Stimulated activated CD8-positive, alpha-beta memory T cell treated with anti-CD3 and anti-CD28 coated beads, Interleukin-4, amount 100 ng/mL, for 4 hours (primary cell): ENCODE data around the gene MEIOB.

ENCODE experiments used
- DNase-seq, 2 donors: peaks; one replicate each; pipeline ENCODE4 v3.0.0-alpha.2; 2020; ENCODE audit warnings: low read depth in 2 of 2, low spot score in 1 of 2

MEIOB gene

DNA sequence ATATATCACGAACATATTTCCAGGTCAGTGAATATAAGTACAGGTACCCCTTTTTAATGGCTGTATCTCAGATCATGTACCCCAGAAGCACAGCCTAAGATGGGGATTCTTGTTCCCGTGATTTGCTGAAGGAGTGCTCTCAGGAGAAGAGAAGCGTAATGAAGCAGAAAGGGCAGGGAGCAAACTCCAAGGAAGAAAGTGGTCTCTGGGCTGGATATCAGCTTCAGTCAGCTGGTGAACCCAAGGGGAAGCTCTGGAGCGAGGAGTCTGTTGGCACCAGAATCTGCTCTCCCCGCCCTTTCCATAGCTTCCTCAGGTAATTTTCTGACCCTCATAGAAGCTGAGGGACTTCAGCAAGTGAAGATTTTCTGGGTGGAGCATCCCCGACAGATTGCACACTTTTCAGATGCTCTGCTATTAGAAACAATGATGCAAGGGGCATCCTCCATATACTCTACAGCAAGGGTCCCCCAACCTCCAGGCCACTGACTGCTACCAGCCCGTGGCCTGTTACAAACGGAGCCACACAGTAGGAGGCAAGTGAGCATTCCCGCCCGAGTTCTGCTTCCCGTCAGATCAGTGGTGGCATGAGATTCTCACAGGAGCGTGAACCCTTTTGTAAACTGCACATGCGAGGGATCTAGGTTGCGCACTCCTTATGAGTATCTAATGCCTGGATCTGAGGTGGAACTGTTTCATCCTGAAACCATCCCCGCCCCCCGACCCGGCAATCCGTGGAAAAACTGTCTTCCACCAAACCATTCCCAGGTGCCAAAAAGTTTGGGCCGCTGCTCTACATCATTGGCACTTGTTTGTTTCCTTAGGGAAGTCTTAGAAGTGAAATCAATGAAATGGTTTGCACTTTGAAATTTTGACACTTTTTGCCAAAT lies 40.5 kb downstream of the MEIOB start:
- DNase-seq: no peak

DNA sequence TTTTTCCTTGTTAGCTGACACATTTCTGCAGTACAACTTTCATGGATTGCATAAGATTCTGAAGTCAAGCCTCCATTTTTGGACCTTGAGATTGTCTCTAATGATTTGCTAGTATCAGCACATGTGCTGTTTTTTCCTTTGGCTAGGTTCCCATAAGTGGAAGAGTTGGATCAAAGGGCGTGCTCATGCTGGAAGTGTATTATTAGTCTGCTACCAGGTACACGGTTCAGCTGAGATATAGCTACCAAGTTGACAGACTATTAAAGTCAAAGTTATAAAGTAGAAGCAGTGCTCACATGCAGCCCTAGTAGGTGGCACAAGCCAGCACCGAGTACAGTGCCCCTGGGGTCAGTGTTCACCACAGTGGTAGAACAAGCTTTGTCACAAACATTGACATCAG lies 41.8 kb downstream of the MEIOB start:
- no peak for DNase-seq

DNA sequence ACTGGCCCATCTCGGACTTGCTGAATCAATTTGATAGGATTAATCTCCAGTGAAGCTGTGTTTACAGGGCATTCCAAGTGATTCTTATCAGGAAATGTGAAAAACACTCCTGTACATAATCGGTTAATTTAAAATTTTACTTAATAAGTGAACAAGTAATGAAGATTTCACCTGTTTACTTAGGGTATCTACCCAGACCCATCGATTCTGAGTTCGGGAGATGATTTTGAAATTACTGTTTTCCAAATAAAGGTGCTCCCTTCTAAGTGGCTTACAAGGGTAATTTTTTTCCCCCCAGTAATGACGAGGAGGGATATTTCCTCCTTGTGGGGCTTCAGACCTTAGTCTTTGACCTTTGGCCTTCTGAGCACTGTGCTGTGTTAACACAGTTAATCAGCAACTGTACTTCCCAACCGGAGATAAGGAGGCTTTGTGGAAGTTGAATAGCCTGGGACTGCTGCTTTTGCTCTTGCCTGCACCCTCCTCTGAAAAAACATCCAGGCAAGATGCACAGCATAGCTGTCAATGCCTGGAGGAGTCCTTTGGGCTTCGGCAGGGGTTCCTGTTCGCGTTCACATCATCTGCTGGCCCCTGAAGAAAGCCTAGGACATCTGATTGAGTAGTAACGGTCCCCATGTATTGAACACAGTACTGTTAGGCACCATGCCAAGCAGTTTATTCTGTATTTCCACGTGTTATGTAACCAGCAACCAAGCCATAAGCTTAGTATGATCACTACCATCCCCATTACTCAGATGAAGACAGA lies 43.1 kb downstream of the MEIOB start:
- DNase-seq: no peak

DNA sequence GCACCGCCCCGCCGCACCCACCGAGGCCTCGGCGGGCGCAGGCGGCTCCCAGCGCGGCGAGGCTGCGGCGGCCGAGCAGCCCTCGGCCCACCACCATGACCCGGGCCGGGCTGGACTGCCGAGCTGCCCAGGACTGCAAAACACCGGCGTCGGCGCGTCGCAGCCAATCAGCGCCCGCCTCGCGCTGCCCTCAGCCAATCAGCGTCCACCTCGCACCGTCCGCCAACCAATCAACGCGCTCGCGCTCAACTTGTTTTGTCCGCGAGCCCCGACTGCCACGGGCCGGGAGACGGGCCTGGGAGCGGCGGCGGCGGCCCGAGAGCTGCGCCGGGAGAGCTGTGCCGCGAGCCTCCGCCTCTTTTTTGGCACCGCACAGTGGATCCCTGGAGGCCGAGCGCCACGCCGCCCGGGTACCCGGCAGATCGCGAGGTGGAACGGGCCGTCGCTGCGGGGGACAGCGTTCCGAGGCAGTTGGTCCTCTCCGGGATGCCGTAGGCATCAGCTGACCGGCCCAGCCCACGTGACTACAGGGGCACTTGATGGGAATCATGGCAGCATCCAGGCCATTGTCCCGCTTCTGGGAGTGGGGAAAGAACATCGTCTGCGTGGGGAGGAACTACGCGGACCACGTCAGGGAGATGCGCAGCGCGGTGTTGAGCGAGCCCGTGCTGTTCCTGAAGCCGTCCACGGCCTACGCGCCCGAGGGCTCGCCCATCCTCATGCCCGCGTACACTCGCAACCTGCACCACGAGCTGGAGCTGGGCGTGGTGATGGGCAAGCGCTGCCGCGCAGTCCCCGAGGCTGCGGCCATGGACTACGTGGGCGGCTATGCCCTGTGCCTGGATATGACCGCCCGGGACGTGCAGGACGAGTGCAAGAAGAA lies 45.0 kb downstream of the MEIOB start, which contains the start of the genes FAHD1 and HAGH:
Gene FAHD1, plus strand, starts transcription at position 516 of the 883 bp plus-strand sequence. Its CDS starts 33 bp downstream, at position 549.
Gene HAGH, minus strand, starts transcription at position 135 of the 883 bp plus-strand sequence. Its CDS starts 38 bp downstream, at position 97.
- peak; percentile 72 to 76 for DNase-seq

DNA sequence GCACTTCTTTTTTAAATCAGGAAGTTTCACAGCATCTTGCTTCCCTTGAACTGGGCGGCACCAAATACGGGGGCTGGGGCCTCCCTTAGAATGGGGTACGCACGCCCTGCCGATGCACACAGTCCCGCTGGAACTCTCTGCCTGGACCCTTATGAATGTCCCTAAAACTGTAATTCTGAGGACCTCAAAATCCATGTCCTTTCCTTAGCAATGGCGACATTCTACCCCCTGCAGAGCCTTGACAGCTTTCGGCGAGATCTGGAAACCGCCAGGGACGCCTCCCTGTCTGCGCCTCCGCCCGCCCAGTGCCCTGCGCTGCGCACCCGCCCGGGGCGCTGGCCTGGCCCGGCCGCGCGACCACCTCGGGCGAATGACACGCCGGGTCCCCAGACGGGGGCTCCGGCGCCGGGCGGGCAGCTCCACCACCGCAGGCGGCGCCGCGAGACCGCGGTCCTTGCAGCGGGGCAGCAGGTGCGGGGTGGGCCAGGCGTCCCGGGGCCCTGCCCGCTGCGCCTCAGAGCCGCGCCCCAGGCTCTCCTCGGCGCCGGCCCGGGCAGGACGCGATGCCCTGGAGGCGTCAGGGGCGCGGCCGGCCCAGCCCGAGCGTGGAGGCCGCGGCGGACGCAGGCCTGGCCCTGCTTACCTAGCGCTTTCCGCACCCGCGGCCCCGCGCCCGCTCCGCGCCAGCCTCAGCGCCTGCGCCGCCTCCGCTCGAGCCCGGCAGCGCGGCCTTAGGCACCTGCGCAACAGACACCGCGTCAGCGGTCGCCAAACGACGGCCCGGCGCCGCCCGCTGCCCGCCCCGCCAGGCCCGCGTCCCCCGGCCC lies 45.9 kb downstream of the MEIOB start:
- DNase-seq: peak in 1 of 2 donors; percentile 29

DNA sequence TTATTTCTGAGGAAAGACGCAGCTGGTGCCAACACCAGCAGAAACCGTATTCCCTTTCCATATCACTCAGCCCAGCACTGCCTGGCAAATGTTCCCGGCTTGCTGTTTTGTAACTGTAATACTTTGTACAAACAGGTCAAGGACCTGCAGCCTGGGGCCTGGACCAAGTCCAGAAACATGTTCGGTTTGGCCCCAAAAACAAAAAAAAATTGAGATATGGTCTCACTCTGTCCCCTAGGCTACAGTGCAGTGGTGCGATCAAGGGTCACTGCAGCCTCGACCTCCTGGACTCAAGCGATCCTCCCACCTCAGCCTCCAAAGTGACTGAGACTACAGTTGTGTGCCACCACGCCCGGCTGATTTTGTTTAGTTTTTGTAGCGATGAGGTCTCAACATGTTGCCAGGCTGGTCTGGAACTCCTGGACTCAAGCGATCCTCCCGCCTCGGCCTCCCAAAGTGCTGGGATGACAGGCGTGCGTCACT lies 46.5 kb downstream of the MEIOB start:
- no peak for DNase-seq

DNA sequence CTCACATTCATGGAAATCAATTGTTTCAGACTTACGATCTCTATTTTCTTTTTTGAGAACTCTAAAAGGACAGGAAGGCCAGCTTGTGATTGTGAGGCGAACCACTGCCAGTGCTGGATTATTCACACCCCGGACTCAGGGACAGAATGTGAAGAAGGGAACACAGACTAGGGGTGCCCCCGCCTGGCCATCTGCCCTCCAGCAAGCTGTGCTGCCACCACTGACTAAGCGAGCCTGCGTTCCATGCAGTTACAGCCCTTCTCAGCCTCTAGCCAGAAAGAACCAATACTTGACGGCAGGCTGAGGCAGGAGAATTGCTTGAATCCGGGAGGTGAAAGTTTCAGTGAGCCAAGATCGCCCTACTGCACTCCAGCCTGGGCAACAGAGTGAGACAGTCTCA lies 48.1 kb downstream of the MEIOB start:
- DNase-seq: no peak

DNA sequence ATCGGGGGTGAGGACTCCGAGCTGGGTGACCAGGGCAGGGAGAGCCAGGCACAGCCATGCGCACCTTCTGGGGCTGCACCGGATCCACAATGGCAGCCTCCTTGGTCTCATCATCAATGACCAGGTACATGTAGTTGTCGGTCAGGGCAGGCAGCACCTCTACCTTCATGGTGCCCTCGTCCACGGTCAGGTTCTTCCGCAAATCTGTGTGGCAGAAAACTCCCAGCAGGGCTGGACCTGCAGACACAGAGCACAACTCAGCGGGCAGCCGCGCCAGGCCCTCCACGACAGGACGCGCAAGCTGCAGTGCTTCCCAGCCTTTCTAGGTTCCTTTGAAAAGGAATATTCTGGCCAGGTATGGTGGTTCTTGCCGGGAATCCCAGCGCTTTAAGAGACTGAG lies 49.2 kb downstream of the MEIOB start:
- no peak for DNase-seq

DNA sequence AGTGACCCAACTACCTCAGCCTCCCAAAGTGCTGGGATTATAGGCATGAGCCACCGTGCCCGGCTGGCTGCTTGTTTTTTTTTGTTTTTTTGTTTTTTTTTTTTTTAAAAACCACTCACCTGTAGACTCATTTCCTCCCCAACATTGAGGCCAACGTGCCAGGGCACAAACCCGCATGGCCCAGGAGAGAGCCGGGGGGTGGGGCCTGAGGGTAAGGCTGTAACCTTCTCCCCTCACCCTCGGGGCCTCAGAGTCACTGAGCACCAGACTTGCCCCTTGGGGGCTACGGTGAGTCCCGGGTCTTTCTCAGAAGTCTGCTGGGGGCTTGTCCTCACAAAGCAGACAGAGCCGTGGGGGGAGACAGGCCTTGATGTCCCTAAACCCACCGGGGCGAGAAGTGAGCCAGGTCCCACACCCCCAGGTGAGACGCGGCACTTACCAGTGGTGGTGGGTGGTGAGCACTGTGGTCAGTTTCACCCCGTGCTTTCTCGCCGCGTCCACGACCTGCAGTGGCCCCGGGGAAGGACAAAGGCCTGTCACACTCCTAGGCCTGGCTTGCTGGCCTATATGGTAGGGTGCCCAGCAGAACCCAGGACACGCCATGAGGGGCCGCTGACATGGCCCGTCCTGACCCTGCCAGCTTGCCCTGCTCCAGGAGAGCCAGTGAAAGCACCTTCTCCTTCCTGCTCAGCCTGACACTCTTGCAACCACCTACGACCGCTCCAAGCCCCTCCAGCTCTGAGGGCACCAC lies 49.9 kb downstream of the MEIOB start:
- no peak for DNase-seq

DNA sequence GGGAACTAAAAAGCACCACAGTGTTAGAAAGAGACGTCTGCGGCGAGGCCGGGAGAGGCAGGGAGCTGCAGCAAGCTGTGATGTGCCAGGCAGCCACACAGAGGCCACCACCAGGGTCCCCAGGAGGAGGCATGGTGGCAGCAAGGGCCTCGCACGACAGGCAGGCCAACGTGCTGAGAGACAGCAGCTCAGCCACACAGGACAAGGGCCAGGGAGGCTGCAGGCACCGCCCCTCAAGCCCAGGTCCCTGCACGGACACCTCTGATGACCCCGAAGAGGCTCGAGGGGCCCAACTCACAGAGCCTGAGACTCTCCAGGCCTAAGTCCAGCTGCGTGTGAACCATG lies 51.0 kb downstream of the MEIOB start:
- no peak for DNase-seq

DNA sequence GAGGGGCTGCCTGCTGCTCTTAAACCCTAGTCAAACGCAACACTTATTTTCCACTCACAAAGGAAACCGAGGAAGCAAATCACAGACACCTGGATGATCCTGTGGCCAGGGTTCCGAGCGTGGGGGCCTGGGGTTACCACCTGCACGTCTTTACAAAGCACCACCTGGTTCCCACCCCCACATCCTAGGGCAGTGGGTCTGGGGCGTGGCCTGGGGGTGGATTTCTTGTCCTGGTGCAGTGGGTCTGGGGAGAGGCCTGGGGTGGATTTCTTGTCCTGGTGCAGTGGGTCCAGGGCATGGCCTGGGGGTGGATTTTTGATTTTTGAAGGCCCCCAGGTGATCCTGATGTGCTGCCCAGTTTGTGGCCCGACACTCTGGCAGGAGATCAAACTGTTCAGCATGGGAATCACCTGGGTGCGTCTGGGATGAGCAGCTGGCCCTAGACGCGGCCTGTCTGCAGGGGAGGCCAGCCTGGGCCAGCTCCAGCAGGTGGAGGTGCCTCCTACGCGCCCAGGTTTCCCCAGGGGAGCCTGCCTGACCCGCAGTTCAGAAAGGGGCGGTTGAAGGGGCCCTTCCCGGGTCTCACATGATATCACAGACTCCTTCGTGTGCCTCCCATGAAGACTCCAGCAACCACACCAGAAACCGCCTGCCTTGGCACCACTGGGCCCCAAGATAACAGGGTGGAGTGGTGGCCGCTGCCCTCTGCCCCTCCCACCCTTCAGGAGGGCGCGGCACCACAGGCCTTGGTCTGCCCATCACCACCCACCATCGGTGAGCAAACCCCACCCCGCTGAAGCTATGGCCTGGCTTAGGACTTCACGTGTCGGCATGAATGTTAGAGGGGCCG lies 51.6 kb downstream of the MEIOB start:
- DNase-seq: no peak

DNA sequence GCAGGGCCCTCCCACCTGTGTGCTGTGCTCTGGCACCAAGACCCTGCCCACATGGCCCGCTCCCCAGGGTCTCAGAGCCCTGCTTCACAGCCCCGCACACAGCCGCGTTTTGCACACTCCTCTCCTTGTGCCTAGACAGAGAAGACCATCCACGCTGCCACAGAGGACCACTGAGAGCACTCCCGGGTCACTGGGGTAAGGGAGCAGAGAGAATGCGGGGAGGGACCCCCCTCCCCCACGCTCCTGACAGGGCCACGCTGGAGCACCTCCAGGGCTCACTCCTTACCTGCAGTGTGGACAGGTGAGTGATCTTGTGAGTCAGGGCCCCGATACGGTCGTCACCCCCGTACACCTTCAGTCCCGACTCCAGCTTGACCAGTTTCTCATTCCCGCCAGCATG lies 52.4 kb downstream of the MEIOB start:
- no peak for DNase-seq

DNA sequence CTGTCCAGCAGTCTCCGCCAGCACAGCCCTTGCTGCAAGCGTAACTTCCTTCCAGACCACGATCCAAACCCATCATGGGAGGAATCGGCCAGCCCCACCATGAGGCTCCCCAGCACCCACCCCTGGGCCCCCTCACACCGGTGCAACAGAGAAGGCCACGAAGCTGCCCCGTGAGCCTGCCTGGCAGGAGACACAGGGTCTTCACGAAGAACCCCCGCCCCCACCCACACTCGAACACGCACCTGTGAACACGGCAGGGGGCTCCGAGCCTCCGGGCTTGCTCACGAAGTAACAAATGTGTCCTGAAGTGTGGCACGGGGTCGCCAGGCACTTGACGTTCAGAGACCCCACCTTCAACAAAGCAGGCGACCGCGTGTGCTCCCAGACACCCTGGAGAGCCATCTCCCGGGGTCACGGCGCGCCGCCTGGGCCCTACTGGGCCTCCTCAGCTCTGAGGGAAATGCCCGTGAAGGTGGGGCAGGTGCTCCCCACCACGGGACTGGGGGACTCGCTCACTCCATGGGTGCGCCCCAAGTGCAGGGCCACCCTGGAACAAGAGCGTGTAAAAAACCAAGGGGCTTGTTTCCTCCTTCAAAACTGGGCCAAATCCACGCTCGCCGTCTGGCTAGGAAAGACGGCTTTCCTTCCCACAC lies 53.0 kb downstream of the MEIOB start:
- DNase-seq: no peak

DNA sequence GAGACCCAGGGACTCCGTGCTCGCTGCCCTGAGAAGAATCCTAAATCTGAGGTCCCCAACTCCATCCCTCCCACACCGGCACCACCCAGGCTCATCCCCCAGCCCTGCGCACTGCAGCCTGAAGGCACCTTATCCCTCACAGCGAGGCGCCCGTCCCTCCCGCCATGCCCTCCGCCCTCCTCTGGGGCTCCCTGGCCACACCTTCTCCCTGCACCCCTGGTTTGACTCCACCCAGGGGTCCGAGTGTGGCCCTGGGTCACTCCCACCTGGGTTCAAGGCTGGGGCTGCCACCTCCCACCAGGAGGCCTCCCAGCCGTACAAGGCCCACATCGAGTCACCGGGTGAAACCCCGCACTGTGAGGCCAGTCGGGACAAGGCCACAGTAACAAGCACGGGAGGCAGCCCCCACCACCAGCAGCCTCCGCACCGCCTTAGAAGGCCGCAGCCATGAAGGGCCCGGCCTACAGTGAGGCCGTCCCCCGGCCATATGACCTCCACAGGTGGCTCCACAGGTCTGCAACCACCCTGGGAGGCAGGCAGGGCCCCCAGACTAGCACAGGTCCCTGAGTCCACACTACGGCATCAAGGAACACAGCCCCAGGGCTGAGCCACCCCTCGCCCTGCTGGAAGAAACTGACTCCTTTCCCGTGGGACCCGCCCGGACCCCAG lies 53.6 kb downstream of the MEIOB start:
- DNase-seq: no peak

DNA sequence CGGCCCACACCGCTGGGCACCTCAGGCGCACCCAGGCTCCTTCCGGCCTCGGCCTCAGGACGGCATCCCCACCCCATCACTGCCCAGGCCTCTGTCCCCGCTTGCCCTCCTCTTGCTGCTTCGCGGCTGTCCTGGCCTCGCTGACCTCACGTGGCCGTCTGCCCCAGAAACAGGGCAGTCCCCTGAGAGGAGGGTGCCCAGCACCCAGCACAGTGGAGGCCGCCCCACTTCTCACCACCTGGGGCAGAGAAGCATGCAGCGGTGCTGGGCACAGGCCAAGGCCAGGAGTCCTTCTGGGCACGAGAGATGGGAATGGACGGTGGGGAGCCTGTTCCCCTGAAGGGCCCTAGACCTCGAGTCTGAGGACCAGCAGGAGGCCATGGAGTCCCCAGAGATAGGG lies 54.2 kb downstream of the MEIOB start:
- DNase-seq: no peak

DNA sequence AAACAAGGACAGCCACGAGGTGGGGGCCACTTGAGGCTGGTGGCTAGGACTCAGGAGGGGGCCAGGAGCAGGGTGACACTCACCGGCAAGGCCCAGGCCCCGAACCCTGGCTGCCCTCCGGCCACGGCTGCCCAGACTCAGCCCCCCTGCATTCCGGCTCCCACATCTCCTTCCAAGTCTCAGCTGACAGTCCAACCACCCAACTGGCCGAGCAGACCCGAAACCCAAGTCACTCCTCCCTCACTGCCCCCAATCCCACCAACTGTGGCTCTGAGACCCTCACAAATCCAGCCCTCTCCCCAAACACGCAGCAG lies 54.7 kb downstream of the MEIOB start:
- no peak for DNase-seq

DNA sequence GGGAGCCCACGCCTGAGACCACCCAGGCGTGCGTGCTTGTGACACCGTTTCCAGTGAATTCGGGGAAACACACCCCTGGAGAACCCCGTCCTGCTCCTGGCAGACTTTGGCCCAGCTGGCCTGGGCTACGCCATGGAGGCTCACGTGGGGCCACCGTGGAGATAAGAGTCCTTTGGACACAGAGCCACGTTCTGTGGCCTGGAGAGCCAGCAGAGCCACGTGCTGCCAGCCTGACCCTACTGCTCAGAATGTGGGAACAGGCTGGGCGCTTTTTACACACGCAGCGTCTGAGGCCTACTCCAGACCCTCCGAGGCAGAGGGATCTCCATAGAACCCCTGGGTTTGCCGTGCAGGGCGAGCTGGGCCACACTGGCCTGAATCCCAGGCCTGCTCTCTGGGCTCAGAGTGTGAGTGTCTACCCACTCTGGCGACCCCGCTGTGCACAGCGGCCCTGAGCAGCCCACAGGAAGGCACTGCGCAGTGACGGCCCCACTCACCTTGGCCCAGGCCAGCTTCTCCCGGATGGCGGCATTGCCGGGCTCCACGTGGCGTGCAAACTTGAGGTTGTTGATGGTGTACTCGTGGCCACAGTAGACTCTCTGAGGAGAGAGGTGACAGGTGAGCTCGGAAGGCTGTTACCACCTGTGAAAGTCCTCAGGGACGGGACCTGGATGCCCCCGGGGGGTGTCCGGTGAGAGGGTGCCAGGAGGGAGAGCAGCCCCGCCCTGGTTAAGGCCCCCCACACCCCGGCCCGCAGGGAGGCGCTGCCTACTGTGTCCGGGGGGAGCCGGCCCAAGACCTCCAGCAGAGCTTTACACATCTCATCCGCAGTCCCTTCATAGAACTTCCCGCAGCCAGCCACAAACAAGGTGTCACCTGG lies 55.3 kb downstream of the MEIOB start:
- DNase-seq: no peak
